ENCODE results near the gene SORCS2.
A peak's percentile ranks its signal among the peaks of the same experiment; 100 is the strongest.

SORCS2 gene

GRCh38 chr4:7313991-7314390 lies 121.7 kb downstream of the SORCS2 start:
- H3K36me3 ChIP-seq (ENCODE audit: insufficient read depth, low read length), result no peaks in the 10 kb centered on the region
- H3K9me3 ChIP-seq (ENCODE audit: insufficient read depth, low read depth, low read length), result no peaks in the 10 kb centered on the region
- WGBS, result 94% methylated on average over 11 of the region's 11 CpGs
- H3K4me1 ChIP-seq (ENCODE audit: insufficient read depth, low read length), result 0 out of 2 replicates have a peak, but pooled peaks cover 3% of the 10 kb centered on the region
- no peak overlapping the region for H3K4me3 ChIP-seq (ENCODE audit: low read length)
- no peaks in the 10 kb centered on the region for H3K27me3 ChIP-seq (ENCODE audit: insufficient read depth, low read length)
- H3K27ac ChIP-seq (ENCODE audit: low read depth, low read length), result no peak overlapping the region
- H3K9ac ChIP-seq (ENCODE audit: low read depth, low read length), result no peak overlapping the region

GRCh38 chr4:7315286-7315685 lies 122.9 kb downstream of the SORCS2 start:
- WGBS, result 93% methylated on average over 4 of the region's 4 CpGs
- Histone ChIP-seq H3K4me3 (ENCODE audit: low read length) (no peak overlapping the region), H3K27ac (ENCODE audit: low read depth, low read length) (no peak overlapping the region), H3K9me3 (ENCODE audit: insufficient read depth, low read depth, low read length) (no peaks in the 10 kb centered on the region), H3K9ac (ENCODE audit: low read depth, low read length) (no peak overlapping the region), H3K4me1 (ENCODE audit: insufficient read depth, low read length) (0 out of 2 replicates have a peak, but pooled peaks cover 3% of the 10 kb centered on the region), H3K27me3 (ENCODE audit: insufficient read depth, low read length) (no peaks in the 10 kb centered on the region), H3K36me3 (ENCODE audit: insufficient read depth, low read length) (no peaks in the 10 kb centered on the region)

GRCh38 chr4:7315935-7316334 lies 123.6 kb downstream of the SORCS2 start:
- H3K36me3 ChIP-seq (ENCODE audit: insufficient read depth, low read length), result no peaks in the 10 kb centered on the region
- 95% methylated on average over 1 of the region's 1 CpG for WGBS
- H3K4me1 ChIP-seq (ENCODE audit: insufficient read depth, low read length), result 0 out of 2 replicates have a peak, but pooled peaks cover 3% of the 10 kb centered on the region
- H3K4me3 ChIP-seq (ENCODE audit: low read length), result no peak overlapping the region
- H3K27me3 ChIP-seq (ENCODE audit: insufficient read depth, low read length), result no peaks in the 10 kb centered on the region
- H3K27ac ChIP-seq (ENCODE audit: low read depth, low read length), result no peak overlapping the region
- no peaks in the 10 kb centered on the region for H3K9me3 ChIP-seq (ENCODE audit: insufficient read depth, low read depth, low read length)
- H3K9ac ChIP-seq (ENCODE audit: low read depth, low read length), result no peak overlapping the region

GRCh38 chr4:7319024-7319423 lies 126.7 kb downstream of the SORCS2 start:
- 46% methylated on average over 4 of the region's 4 CpGs for WGBS
- H3K27me3 ChIP-seq (ENCODE audit: insufficient read depth, low read length), result no peaks in the 10 kb centered on the region
- H3K4me1 ChIP-seq (ENCODE audit: insufficient read depth, low read length), result peaks cover 4% of the 10 kb centered on the region; the same call in 1 of the 2 replicates

GRCh38 chr4:7320206-7320797 lies 128.0 kb downstream of the SORCS2 start:
- H3K27me3 ChIP-seq (ENCODE audit: insufficient read depth, low read length), result no peaks in the 10 kb centered on the region
- 58% methylated on average over 5 of the region's 5 CpGs for WGBS
- H3K9ac ChIP-seq (ENCODE audit: low read depth, low read length), result no peak overlapping the region
- no peaks in the 10 kb centered on the region for H3K36me3 ChIP-seq (ENCODE audit: insufficient read depth, low read length)
- H3K9me3 ChIP-seq (ENCODE audit: insufficient read depth, low read depth, low read length), result no peaks in the 10 kb centered on the region
- peaks cover 4% of the 10 kb centered on the region; the same call in 1 of the 2 replicates for H3K4me1 ChIP-seq (ENCODE audit: insufficient read depth, low read length)
- H3K27ac ChIP-seq (ENCODE audit: low read depth, low read length), result no peak overlapping the region
- H3K4me3 ChIP-seq (ENCODE audit: low read length), result no peak overlapping the region

More at GRCh38 chr4:7319024-7319423, 126.7 kb downstream of the SORCS2 start:
- Histone ChIP-seq H3K9me3 (ENCODE audit: insufficient read depth, low read depth, low read length) (no peaks in the 10 kb centered on the region), H3K27ac (ENCODE audit: low read depth, low read length) (no peak overlapping the region), H3K4me3 (ENCODE audit: low read length) (no peak overlapping the region), H3K9ac (ENCODE audit: low read depth, low read length) (no peak overlapping the region), H3K36me3 (ENCODE audit: insufficient read depth, low read length) (no peaks in the 10 kb centered on the region)

- 70% methylated on average over 18 of the region's 18 CpGs for WGBS
- 0 out of 2 replicates have a peak overlapping the region, but pooled peaks have one; percentile 29 for H3K27ac ChIP-seq (ENCODE audit: low read depth, low read length)
These were observed 130.0 kb downstream of the SORCS2 start for GRCh38 chr4:7322166-7322991.

GRCh38 chr4:7323461-7323871 lies 131.1 kb downstream of the SORCS2 start:
- 88% methylated on average over 5 of the region's 5 CpGs for WGBS
- Histone ChIP-seq H3K27ac (ENCODE audit: low read depth, low read length) (no peak overlapping the region), H3K4me1 (ENCODE audit: insufficient read depth, low read length) (peaks cover 4% of the 10 kb centered on the region; the same call in 1 of the 2 replicates), H3K9me3 (ENCODE audit: insufficient read depth, low read depth, low read length) (no peaks in the 10 kb centered on the region), H3K36me3 (ENCODE audit: insufficient read depth, low read length) (no peaks in the 10 kb centered on the region), H3K4me3 (ENCODE audit: low read length) (no peak overlapping the region), H3K27me3 (ENCODE audit: insufficient read depth, low read length) (no peaks in the 10 kb centered on the region), H3K9ac (ENCODE audit: low read depth, low read length) (no peak overlapping the region)

More at GRCh38 chr4:7322166-7322991, 130.0 kb downstream of the SORCS2 start:
- Histone ChIP-seq H3K9me3 (ENCODE audit: insufficient read depth, low read depth, low read length) (no peaks in the 10 kb centered on the region), H3K36me3 (ENCODE audit: insufficient read depth, low read length) (no peaks in the 10 kb centered on the region), H3K9ac (ENCODE audit: low read depth, low read length) (no peak overlapping the region), H3K4me1 (ENCODE audit: insufficient read depth, low read length) (peaks cover 4% of the 10 kb centered on the region; the same call in 1 of the 2 replicates), H3K4me3 (ENCODE audit: low read length) (no peak overlapping the region), H3K27me3 (ENCODE audit: insufficient read depth, low read length) (no peaks in the 10 kb centered on the region)

GRCh38 chr4:7323872-7324650 lies 131.7 kb downstream of the SORCS2 start:
- Histone ChIP-seq H3K9ac (ENCODE audit: low read depth, low read length) (no peak overlapping the region), H3K27me3 (ENCODE audit: insufficient read depth, low read length) (no peaks in the 10 kb centered on the region), H3K4me3 (ENCODE audit: low read length) (no peak overlapping the region), H3K4me1 (ENCODE audit: insufficient read depth, low read length) (peaks cover 4% of the 10 kb centered on the region; the same call in 1 of the 2 replicates), H3K36me3 (ENCODE audit: insufficient read depth, low read length) (no peaks in the 10 kb centered on the region), H3K9me3 (ENCODE audit: insufficient read depth, low read depth, low read length) (no peaks in the 10 kb centered on the region), H3K27ac (ENCODE audit: low read depth, low read length) (no peak overlapping the region)
- 89% methylated on average over 16 of the region's 16 CpGs for WGBS

GRCh38 chr4:7324651-7325121 lies 132.3 kb downstream of the SORCS2 start:
- no peaks in the 10 kb centered on the region for H3K36me3 ChIP-seq (ENCODE audit: insufficient read depth, low read length)
- no peak overlapping the region for H3K9ac ChIP-seq (ENCODE audit: low read depth, low read length)
- H3K27me3 ChIP-seq (ENCODE audit: insufficient read depth, low read length), result no peaks in the 10 kb centered on the region
- no peaks in the 10 kb centered on the region for H3K9me3 ChIP-seq (ENCODE audit: insufficient read depth, low read depth, low read length)
- peaks cover 4% of the 10 kb centered on the region; the same call in 1 of the 2 replicates for H3K4me1 ChIP-seq (ENCODE audit: insufficient read depth, low read length)
- no peak overlapping the region for H3K27ac ChIP-seq (ENCODE audit: low read depth, low read length)
- no peak overlapping the region for H3K4me3 ChIP-seq (ENCODE audit: low read length)
- 88% methylated on average over 13 of the region's 13 CpGs for WGBS

- Histone ChIP-seq H3K4me1 (ENCODE audit: insufficient read depth, low read length) (peaks cover 4% of the 10 kb centered on the region; the same call in 1 of the 2 replicates), H3K27me3 (ENCODE audit: insufficient read depth, low read length) (no peaks in the 10 kb centered on the region), H3K4me3 (ENCODE audit: low read length) (no peak overlapping the region), H3K36me3 (ENCODE audit: insufficient read depth, low read length) (no peaks in the 10 kb centered on the region), H3K9me3 (ENCODE audit: insufficient read depth, low read depth, low read length) (no peaks in the 10 kb centered on the region), H3K27ac (ENCODE audit: low read depth, low read length) (no peak overlapping the region), H3K9ac (ENCODE audit: low read depth, low read length) (no peak overlapping the region)
- WGBS, result 85% methylated on average over 13 of the region's 13 CpGs
These were observed 133.2 kb downstream of the SORCS2 start for GRCh38 chr4:7325541-7325940.

All from HUES64 (cell line).